HG03342 (cell line): ENCODE measurements around the gene SCARB1.

Experiments
- ATAC-seq: cut with Tn5 transposase; IDR thresholded peaks from one replicate; pipeline ENCODE4 v1.9.1; 2021; ENCODE audit warnings: mild to moderate bottlenecking, moderate library complexity; ENCODE audit not compliant: unreplicated experiment

The SCARB1 gene

DNA sequence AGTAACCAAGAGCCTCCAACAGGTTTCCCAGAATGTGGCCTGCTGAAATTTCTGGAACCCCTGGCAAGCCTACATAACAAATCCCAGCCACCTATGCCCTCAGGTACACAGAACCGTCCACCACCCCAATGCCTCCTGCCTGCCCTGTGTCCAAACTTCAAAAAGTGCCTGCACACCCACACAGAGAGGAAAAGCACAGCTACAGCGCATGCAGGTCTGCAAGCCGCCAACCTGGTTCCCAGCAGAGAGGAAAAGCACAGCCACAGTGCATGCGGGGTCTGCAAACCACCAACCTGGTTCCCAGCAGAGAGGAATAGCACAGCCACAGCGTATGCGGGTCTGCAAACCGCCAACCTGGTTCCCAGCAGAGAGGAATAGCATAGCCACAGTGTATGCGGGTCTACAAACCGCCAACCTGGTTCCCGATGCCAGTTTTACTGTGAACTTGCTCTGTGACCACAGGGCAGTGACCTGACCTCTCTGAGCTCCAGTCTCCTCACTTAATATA, 113.5 kb downstream of the SCARB1 start:
- ATAC-seq = no peak

DNA sequence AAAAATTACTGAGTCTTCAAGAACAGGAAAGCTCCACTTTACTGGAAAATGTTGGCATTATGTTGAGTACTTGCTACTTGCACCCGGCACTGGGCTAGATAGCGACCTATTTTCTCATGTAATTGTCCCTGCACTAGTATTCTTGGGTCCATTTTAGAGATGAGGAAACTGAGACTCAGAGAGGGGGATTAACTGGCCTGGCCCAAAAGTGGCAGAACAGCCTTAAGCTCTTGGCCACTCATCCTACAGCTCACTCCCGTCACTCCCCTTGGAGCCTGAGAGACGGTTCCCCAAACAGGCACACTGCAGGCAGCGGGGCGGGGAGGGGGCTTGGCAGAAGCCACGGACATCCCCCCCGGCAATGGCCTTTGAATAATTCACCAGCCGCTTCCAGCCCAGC, 113.9 kb downstream of the SCARB1 start:
- no peak for ATAC-seq

DNA sequence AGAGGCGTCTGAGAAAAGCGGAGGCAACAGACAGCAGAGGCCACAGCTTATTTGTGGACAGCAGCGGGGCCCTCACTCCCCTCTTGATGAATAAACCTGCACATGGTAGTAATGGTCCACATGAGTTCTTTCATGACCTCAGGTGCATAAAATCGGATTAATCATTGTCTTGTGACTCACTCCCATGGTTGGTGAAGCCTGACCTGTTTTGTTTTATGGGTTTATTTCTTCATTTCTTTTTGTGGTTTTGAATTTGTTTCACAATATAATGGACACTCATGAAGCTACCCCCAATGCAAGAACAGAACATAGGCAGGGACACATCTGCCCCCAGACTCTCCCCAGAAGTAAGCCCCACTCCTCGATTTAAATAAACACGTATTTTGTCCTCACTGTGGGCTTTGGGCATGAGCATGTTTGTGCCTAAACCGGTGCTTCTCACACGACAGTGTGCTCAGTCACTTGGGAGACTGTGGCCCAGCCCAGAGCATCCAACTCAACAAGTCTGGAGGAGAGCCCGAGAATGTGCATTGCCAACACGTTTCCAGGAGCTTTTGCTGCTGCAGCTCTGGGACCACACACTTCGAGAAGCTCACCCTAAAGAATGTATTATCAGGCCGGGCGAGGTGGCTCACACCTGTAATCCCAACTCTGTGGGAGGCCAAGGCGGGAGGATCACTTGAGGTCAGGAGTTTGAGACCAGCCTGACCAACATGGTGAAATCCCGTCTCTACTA, 116.1 kb downstream of the SCARB1 start:
- peak; percentile 50 for ATAC-seq

DNA sequence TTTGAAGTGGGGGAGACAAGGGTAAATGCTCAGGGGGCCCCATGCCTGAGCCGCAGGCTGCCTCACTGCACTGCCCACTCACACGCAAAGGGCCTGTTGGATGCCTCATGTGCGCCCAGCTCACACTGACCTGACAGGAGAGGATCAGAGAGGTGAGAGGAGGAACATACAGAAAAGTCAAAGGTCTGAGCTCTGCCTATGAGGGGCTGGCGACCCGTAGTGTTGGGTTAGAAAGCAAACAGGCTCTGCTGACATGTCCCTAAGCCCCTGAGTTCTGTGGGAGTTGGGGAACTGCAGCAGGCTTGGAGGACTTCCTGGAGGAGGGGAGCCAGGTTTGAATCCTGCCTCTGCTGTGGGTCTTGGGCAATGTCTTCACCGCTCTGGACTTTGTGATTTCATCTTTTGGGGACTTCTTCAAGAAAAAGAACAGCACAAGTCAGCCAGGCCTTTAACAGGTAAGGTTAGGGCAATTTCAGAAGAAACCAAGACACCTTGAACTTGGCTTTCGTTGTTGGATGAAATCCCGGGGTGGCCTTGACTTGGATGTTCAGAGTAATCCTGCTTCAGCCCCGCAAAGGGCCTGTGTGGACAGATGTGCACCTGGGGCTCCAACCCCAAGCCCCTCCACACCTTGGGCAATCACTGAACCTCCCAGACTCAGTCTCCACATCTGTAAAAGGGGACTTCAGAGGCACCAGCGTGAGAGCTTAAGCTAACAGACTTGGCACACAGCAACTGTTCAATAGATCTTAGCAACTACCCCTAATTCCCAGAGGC, 116.8 kb downstream of the SCARB1 start:
- peak; percentile 6 for ATAC-seq

DNA sequence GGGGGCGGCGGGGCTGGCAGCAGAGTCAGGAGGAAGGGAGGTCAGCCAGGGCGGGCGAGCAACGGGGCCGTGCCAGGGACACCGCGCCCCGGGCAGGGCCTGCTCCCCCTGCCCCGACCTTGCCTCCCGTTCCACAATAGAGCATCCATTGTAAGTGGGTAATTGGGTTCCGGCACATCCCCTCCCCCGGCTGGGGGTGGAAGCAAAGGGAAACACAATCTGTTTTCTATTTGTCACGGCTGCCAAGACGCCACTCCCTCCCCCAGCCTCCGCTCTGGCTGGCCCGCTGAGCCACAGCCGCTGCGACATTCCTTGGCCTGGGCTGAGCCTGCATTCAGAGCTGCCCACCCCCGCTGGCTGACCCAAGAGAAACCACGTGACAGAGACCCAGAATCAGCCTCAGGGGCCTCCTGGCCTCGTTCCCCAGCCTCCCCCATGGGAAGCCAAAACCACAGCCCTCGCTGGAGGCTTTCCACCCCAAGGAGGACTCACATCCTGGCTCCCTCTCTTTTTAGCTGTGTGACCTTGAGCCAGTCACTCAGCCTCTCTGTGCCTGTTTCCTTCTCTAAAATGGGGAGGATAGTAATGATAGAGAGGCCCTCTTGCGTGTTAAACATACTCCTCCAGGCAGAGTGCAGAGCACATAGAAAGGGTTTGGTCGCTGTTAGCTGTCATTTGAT, 117.6 kb downstream of the SCARB1 start:
- peak; percentile 36 for ATAC-seq

DNA sequence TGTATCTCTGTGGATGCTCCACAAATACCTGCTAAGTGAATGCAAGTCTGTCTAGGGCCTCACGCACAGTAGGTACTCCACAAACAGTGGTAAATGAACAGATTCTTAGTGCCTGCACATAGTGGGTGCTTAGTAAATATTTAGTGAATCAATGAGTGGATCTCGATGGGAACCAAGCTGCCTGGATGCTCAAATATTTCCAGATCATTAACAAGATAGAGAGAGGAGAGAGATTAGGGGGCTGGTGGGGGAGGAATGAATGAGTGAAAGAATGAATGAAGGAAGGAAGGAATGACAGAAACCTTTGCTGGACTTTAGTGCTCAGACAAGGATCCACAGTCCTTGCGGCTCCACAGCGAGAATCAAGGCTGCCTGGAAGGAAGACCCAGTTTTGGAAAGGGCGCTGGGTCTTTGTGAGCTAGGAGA, 118.2 kb downstream of the SCARB1 start:
- no peak for ATAC-seq

DNA sequence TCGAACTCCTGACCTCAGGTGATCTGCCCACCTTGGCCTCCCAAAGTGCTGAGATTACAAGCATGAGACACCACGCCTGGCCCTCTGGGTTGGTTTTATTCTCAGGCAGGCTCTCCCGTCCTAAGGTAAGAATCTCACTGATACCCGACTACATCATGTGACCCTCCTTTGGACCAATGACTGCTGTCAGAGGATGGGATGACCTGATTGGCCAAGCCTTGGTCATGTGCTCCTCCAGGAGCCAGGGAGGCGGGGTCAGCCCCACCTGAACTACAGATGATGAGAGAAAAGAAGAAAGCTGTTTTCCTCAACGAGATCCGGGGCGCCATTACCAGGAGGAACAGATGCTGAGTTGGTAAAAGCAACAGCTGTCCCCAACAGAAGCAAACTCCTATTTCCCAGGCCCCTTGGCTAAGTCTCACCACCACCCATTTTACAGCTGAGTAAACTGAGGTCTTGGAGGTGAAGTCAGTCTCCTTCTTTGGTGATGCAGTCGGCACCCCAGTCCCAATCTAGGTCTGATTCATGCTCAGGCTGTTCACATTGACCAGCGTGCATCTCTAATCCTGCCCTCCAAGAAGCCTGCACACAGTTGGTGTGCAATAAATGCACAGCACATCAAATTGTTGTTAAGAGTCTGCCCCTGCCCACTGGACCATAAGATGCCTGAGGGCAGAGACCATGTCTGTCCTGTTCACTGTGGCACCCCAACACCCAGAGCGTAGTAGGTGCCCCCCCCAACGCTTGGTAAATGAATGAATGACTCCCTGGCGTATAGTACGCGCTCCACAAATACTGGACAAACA, 118.8 kb downstream of the SCARB1 start:
- no peak for ATAC-seq

DNA sequence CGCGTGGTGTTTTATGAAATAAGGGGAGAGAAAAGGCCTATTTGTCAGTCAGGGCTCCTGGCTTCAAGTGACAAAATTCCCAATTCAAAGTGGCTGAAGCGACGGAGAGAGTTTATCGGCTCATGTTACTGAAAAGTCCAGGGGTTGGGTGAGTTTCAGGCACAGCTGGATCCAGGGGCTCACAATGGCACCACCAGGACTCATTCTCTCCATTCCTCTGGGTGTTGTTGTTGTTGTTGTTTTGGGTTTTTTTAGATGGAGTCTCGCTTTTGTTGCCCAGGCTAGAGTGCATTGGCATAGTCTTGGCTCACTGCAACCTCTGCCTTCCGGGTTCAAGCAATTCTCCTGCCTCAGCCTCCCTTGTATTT, 119.4 kb downstream of the SCARB1 start:
- no peak for ATAC-seq

DNA sequence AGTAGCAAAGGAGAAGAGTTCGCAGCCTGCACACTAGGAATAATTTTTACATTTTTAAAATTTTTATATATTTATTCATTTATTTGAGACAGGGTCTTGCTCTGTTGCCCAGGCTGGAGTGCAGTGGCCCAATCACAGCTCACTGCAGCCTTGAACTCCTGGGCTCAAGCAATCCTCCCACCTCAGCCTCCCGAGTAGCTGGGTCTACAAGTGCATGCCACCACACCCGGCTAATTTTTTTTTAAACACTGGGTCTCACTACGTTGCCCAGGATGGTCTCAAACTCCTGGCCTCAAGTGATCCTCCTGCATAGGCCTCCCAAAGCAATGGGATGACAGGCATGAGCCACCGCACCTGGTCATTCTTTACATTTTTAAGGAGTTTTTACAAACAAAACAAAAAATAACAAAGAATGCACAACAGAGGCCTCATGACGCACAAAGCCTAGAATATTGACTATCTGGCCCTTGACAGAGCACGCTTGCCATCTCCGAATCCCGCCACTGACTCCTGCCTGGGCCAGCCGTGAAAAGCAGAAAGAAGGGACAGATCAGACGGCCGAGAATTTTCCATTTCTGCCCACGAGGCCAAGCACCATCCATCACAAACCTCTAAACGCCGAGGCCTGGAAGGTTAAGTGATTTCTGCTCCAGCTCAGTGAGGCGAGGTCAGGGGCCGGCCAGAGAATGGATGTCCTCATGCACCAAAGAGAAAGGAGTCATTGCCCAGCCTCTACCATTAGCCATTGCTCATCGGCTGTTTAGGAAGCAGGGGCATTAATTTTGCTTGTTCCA, 120.0 kb downstream of the SCARB1 start:
- ATAC-seq = no peak

DNA sequence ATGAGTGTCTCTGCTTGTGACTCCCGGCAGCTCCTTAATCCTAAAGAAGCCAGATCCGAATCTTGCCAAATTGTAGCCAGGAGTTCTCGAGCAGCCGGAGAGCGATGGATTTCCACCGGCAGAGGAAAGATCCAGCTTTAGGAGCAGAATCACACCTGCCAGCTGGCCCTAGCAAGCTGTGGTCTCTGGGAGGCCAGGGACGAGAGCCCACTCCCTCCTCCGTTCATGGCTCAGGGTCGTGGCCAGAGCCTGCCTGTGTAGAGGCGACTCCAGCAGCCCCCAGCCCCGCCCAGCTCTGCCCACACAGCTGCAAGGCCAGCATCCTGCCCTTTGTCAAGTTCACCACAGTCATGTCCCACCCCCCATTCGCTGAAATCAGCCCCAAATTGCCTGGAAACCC, 121.0 kb downstream of the SCARB1 start:
- no peak for ATAC-seq

DNA sequence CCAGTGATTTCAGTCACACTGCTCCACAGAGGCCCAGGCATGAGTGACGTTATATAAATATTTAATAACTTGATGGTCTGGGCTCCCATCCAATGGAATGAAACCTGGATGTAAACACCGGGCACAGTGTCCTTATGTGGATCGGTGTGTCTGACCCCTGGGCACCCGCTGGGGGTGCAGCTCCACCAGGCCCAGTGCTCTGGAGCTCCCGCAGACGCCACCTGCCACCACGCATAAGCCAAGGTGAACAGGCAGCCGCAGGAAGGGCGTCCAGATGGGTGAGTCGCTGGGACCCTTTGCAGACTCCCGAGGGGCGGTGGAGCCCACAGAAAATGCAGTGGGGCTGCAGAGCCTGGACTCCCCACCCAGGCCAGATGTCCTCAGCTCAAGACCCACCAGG, 121.6 kb downstream of the SCARB1 start:
- no peak for ATAC-seq

DNA sequence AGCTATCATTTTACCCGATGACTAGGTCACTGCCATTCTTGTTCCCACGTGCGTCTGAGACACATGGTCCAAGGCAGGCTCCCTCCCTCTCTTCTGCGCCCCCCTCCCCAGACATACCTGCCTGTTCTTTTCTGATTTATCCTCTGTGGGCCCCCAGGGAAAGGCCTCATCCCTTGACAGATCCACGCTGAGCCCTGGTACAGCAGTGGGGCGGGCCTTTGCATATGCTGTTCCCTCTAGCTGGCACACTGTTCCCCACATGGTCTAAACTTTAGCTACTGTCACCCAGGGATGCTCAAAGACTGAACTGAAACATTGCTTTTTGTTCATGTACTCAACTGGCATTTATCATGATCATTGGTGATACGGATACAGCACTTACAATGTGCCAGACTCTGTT, 122.5 kb downstream of the SCARB1 start:
- ATAC-seq = no peak

DNA sequence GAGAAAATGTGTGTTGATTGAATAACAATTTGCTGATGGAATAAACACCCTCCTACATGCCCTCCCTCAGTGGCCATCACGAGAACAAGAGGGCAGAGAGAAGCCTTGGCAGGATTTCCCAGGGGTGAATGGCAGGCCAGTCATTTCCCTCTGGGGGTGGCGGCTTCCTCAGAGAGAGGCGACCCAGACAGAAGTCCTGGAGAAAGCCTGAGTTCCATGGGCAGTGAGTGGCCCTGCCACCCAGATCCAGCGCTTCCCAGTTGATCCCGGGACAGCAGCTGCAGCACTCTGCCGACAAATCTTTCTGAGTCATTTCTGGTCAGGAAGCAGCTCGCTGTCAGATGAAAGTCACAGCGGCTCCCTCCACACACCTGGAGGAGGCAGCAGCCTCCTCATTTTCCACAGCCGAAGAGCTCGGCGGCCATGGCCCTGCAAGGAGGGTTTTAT, 123.0 kb downstream of the SCARB1 start:
- no peak for ATAC-seq

DNA sequence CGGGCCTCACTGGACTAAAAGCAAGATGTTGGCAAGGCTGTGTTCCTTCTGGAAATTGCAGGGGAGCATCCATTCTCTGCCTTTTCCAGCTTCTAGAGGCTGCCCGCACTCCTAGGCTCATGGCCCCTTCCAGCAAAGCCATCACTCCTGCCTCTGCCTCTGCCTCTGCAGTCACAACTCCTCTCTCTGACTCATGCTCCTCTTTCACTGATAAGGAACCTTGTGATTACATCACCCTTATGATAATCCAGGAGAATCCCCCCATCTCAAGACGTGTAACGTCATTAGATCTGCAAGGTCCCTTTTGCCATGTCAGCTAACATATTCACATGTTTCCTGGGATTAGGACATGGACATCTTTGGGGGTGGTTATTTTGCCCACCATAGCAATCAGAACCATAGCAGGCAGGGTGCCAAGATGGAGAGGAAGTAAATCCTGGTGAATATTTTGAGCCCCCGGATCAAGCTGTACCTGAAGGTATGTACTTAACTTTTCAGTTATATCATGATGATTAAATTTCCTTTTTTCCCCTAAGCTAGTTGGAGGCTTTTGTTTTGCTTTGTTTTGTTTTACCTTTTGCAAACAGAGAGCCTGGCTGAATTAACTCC, 123.6 kb downstream of the SCARB1 start:
- no peak for ATAC-seq

DNA sequence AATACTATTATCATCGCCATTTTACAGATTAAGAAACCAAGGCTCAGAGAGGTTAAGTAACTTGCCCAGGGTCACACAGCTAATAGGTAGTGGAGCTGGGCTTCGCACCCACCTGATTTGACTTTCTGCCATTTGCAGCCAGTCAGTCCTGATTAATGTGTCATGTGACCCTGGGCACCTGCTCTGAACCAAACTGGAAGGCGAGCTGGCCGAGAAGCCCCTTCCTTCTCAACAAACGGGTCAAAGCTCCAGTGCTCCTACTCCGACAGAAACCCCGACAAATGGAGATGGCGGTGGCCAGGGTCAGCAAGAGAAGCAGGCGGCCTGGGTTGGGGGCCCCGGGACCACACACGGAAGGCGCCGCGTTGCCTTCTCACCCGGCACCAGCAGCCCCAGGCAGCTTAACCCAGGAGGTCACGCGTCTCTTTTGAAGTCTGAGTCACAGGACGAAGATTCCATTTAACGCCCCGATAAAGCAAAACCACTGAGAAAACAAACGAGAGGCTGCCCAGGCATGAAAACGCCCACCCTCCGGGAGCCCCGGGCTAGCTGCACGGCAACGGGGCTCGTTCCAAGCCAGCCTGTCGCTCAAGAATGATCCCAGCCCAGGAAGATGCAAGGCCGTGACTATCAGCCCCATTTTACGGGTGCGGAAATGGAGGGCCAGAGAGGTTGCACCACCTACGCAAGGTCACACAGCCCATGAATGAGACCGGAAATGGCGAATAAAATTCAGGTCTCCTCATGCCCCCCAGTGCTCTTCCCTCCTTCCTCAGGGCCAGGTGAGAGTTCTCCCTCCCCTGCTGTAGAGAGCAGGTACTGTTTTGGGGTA, 124.8 kb downstream of the SCARB1 start:
- ATAC-seq = no peak

DNA sequence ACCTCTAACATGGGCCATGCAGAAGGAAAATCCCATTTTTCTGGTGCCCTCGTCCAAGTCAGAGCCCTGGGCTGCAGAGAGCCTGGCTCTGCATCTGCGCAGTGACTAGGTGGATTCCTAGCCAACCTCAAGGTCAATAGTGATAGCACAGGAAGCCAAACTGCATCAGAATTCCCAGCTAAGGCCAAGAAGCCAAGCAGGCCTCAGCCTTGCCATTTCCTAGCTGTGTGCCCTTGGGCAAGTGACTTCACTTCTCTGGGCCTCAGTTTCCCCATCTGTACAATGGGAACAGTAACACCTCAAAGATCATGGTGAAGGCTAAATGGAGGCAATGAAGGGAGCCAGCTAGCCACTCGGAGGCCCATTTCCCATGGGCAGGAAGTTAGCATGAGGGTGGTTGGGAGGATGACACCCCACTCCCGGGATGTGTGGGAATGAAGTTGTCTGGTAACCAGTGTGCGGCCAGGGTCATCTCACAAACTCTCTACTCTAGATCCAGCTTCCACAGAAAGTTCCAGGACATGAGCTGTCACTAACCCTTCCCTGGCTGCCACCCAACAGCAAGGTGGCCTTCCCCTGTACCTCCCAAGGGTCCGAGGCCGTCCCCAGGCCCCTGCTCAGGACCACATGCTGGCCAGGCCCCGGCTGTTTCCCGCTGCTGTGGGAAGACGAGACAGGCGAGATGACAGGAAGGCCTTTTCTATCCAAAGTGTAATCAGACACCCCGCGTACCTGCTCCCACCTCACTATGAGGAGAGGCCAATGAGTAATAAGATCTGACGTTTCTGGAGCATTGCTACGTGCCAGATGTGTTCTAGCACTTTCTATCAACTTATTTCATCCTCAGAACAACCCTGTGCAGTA, 125.7 kb downstream of the SCARB1 start:
- ATAC-seq = no peak

DNA sequence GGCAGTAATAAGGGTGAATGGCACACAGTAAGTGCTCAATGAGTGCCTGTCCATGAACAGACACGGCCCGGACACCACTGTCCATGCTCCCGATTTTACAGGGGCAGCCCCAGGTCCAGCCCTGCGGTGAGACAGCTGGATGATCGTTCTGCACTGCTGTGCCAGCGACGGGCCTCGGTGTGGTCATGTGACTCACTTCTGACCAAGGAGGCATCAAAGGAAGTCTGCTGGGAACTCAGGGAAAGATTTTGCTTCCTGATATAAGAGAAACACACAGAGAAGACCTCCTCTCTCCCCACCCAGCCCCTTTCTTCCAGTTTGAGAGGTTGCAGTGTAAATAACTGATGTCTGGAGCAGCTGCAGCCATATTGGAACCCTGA, 126.6 kb downstream of the SCARB1 start:
- ATAC-seq = no peak
